NCI-H2196 (cell line): Measurements from ENCODE around the gene PCYT1B.
"Not testable (repeated sequence)": the region's sequence is repeated elsewhere in the genome, so short reads cannot be mapped to it uniquely, and the experiment has no call there.

Source experiments
- DNase-seq: peaks from one replicate; lab custom pipeline; 2025; ENCODE audit not compliant: unreplicated experiment; lab: John Stamatoyannopoulos, UW

PCYT1B gene

GRCh38 chrX:24647257-24648058 lies at the start of gene PCYT1B:
Gene PCYT1B, minus strand, starts transcription at chrX:24647347. Its CDS starts 242 bp downstream, at chrX:24647105.
- peak; percentile 67 for DNase-seq

GRCh38 chrX:24696294-24696693 lies 49.1 kb upstream of the PCYT1B start:
- no peak for DNase-seq

GRCh38 chrX:24694825-24695224 lies 47.7 kb upstream of the PCYT1B start:
- no peak for DNase-seq

GRCh38 chrX:24693453-24694202 lies 46.5 kb upstream of the PCYT1B start, which contains the start of gene POLA1:
Gene POLA1, plus strand, starts transcription at chrX:24693918. Its CDS starts 44 bp downstream, at chrX:24693962.
- DNase-seq, result peak; percentile 92

GRCh38 chrX:24692305-24692704 lies 45.2 kb upstream of the PCYT1B start:
- no peak for DNase-seq

GRCh38 chrX:24684048-24684447 lies 36.9 kb upstream of the PCYT1B start:
- no peak for DNase-seq

GRCh38 chrX:24682739-24683432 lies 35.7 kb upstream of the PCYT1B start:
- DNase-seq, result no peak

- no peak for DNase-seq
Observed at GRCh38 chrX:24676403-24677024, 29.4 kb upstream of the PCYT1B start.

GRCh38 chrX:24673424-24673823 lies 26.3 kb upstream of the PCYT1B start:
- DNase-seq, result no peak

GRCh38 chrX:24672701-24673190 lies 25.6 kb upstream of the PCYT1B start:
- DNase-seq, result no peak

GRCh38 chrX:24668111-24668510 lies 21.0 kb upstream of the PCYT1B start:
- DNase-seq, result no peak

- DNase-seq, result no peak
Observed at GRCh38 chrX:24662352-24662751, 15.2 kb upstream of the PCYT1B start.

GRCh38 chrX:24661292-24661691 lies 14.1 kb upstream of the PCYT1B start:
- no peak for DNase-seq

GRCh38 chrX:24659646-24660045 lies 12.5 kb upstream of the PCYT1B start:
- DNase-seq, result no peak

GRCh38 chrX:24659106-24659505 lies 12.0 kb upstream of the PCYT1B start:
- no peak for DNase-seq

GRCh38 chrX:24658421-24658820 lies 11.3 kb upstream of the PCYT1B start:
- DNase-seq, result no peak

GRCh38 chrX:24657671-24658386 lies 10.7 kb upstream of the PCYT1B start:
- DNase-seq, result no peak

- DNase-seq, result not testable (repeated sequence)
Observed at GRCh38 chrX:24655679-24656078, 8.5 kb upstream of the PCYT1B start.

- DNase-seq, result no peak
Observed at GRCh38 chrX:24651783-24652182, 4.6 kb upstream of the PCYT1B start.

GRCh38 chrX:24648495-24648894 lies 1.3 kb upstream of the PCYT1B start:
- no peak for DNase-seq
